Raji (cell line): Measurements from ENCODE around the gene SLC36A1.

ENCODE experiments used
- POLR2A ChIP-seq: IDR thresholded peaks from 2 replicates; pipeline ENCODE4 v1.6.1; 2011; ENCODE audit warnings: low read depth, low read length, control low read depth; ENCODE audit not compliant: insufficient read depth

The SLC36A1 gene

GRCh38 chr5:151448038-151448985 lies 909 bp downstream of the SLC36A1 start:
- TF ChIP-seq POLR2A = no peak

- no peak for TF ChIP-seq POLR2A
These were observed 1.9 kb downstream of the SLC36A1 start for GRCh38 chr5:151449297-151449696.

- TF ChIP-seq POLR2A = no peak
These were observed 2.4 kb downstream of the SLC36A1 start for GRCh38 chr5:151449839-151450238.

GRCh38 chr5:151450605-151451004 lies 3.2 kb downstream of the SLC36A1 start:
- no peak for TF ChIP-seq POLR2A

- no peak for TF ChIP-seq POLR2A
These were observed 4.5 kb downstream of the SLC36A1 start for GRCh38 chr5:151451626-151452520.

GRCh38 chr5:151454166-151454565 lies 6.8 kb downstream of the SLC36A1 start:
- no peak for TF ChIP-seq POLR2A

- TF ChIP-seq POLR2A = no peak
These were observed 7.5 kb downstream of the SLC36A1 start for GRCh38 chr5:151454889-151455288.

GRCh38 chr5:151456321-151456940 lies 9.0 kb downstream of the SLC36A1 start:
- TF ChIP-seq POLR2A = no peak

- TF ChIP-seq POLR2A = no peak
These were observed 10.9 kb downstream of the SLC36A1 start for GRCh38 chr5:151458314-151458713.

GRCh38 chr5:151459680-151460324 lies 12.4 kb downstream of the SLC36A1 start:
- no peak for TF ChIP-seq POLR2A

- TF ChIP-seq POLR2A = no peak
These were observed 13.9 kb downstream of the SLC36A1 start for GRCh38 chr5:151461312-151461711.

- no peak for TF ChIP-seq POLR2A
These were observed 16.0 kb downstream of the SLC36A1 start for GRCh38 chr5:151463137-151464029.

- no peak for TF ChIP-seq POLR2A
These were observed 16.7 kb downstream of the SLC36A1 start for GRCh38 chr5:151464101-151464500.

- TF ChIP-seq POLR2A = no peak
These were observed 18.1 kb downstream of the SLC36A1 start for GRCh38 chr5:151465476-151465875.
